ENCODE results near the gene WDFY1. TPM values are rescaled to one million over a fixed set of nuclear protein-coding genes. Genes with fewer than 3 reads are reported as not detected.
"Not testable (repeated sequence)": the region's sequence is repeated elsewhere in the genome, so short reads cannot be mapped to it uniquely, and the experiment has no call there.

The WDFY1 gene
- total RNA-seq, 1 donor from 2014 or later: 177 TPM

DNA sequence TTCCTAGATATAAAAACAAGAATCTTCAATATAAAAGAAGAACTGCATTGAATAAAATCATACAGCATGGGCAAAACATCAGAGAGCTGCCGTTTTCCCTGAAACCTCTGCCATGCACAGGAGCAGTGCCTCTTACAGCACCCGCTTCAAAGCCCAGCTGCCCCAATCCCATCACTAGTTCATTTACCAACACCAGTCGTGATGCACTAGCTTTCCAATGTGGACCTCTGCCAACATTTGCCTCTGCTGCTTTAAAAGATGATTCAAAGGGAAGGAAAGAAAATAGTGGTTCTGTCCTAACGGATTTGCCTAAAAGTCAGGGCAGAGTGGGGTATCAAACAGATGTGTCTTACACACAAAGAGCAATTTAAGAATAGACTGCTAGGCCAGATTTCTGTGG, 64.3 kb downstream of the WDFY1 start:
- no peaks in the 10 kb centered on the region for H3K9me3 ChIP-seq (ENCODE audit: low read depth)
- H3K4me3 ChIP-seq: no peak overlapping the region
- TF ChIP-seq, protein P1, sequence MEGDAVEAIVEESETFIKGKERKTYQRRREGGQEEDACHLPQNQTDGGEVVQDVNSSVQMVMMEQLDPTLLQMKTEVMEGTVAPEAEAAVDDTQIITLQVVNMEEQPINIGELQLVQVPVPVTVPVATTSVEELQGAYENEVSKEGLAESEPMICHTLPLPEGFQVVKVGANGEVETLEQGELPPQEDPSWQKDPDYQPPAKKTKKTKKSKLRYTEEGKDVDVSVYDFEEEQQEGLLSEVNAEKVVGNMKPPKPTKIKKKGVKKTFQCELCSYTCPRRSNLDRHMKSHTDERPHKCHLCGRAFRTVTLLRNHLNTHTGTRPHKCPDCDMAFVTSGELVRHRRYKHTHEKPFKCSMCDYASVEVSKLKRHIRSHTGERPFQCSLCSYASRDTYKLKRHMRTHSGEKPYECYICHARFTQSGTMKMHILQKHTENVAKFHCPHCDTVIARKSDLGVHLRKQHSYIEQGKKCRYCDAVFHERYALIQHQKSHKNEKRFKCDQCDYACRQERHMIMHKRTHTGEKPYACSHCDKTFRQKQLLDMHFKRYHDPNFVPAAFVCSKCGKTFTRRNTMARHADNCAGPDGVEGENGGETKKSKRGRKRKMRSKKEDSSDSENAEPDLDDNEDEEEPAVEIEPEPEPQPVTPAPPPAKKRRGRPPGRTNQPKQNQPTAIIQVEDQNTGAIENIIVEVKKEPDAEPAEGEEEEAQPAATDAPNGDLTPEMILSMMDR (IDR thresholded peaks at IDR 0.05): no peak
- no peak for TF ChIP-seq EZH2phosphoT487 (IDR thresholded peaks at IDR 0.05)
- TF ChIP-seq EZH2 (IDR thresholded peaks at IDR 0.05): no peak
- no peak overlapping the region for H2AFZ ChIP-seq (replicated peaks)
- Mint-ChIP-seq H3K27me3 (ENCODE audit: insufficient read depth, low read depth) (no peaks in the 10 kb centered on the region), H3K4me1 (no peaks in the 10 kb centered on the region), H3K27ac (no peak overlapping the region), H3K4me3 (no peak overlapping the region), H3K9me3 (no peaks in the 10 kb centered on the region), H3K36me3 (peaks cover 32% of the 10 kb centered on the region)
- H3K79me2 ChIP-seq (ENCODE audit: low read depth): no peaks in the 10 kb centered on the region
- DNase-seq (ENCODE audit: low spot score): no peak
- H3K27ac ChIP-seq: no peak overlapping the region
- no peaks in the 10 kb centered on the region for H3F3A ChIP-seq (ENCODE audit: low read depth)
- no peak overlapping the region for H3K4me2 ChIP-seq
- H3K36me3 ChIP-seq: peaks cover 17% of the 10 kb centered on the region
- H3K4me1 ChIP-seq: no peaks in the 10 kb centered on the region
- no peak overlapping the region for H3K9ac ChIP-seq
- H4K20me1 ChIP-seq (ENCODE audit: low read depth): no peaks in the 10 kb centered on the region
- H3K27me3 ChIP-seq: no peaks in the 10 kb centered on the region

DNA sequence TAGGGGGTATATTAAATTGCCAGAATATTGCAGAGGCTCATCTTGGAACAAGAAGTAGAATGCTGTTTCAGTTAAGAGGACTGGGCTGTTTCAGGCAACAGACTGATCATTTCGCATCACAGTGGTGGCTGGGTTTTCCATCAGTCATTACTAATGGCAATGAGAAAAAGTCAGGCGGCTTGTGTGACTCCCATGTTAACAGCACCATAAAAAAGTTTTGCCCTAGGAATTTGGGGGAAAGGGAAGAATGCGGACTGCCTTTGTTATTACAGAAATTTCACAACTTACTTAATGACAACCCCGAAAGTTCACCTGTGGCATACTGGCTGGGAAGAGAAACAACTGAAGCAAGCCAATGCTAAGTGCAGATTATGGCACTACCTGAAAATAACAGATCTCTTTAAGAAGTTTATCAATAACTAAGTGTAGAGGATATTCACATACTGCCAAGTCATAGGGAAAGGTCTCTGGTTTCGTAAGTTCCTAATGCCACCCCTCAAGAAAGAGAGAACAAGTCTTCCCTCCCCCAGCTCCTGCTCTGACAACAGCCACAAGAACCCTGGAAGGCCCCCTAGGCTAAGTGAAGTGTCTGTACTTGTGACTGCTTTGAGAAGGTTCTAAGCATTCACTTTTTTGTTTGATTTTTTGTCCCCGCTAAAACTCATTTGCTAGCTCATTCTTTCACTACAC, 67.3 kb downstream of the WDFY1 start:
- H3K9ac ChIP-seq: no peak overlapping the region
- no peaks in the 10 kb centered on the region for H3K9me3 Mint-ChIP-seq
- no peaks in the 10 kb centered on the region for H3K27me3 ChIP-seq
- H3K79me2 ChIP-seq (ENCODE audit: low read depth): no peaks in the 10 kb centered on the region
- H3K27ac Mint-ChIP-seq: no peak overlapping the region
- H2AFZ ChIP-seq (replicated peaks): no peak overlapping the region
- peaks cover 12% of the 10 kb centered on the region for H3K36me3 ChIP-seq
- no peaks in the 10 kb centered on the region for H4K20me1 ChIP-seq (ENCODE audit: low read depth)
- no peak overlapping the region for H3K4me3 ChIP-seq
- no peaks in the 10 kb centered on the region for H3K4me1 ChIP-seq
- H3K4me3 Mint-ChIP-seq: no peak overlapping the region
- H3K4me2 ChIP-seq: no peak overlapping the region
- H3K27me3 Mint-ChIP-seq (ENCODE audit: insufficient read depth, low read depth): no peaks in the 10 kb centered on the region
- H3F3A ChIP-seq (ENCODE audit: low read depth): no peaks in the 10 kb centered on the region
- TF ChIP-seq, protein P1 (IDR thresholded peaks at IDR 0.05): no peak
- no peak for TF ChIP-seq EZH2 (IDR thresholded peaks at IDR 0.05)
- TF ChIP-seq EZH2phosphoT487 (IDR thresholded peaks at IDR 0.05): no peak
- no peaks in the 10 kb centered on the region for H3K4me1 Mint-ChIP-seq
- H3K36me3 Mint-ChIP-seq: peaks cover 39% of the 10 kb centered on the region
- DNase-seq (ENCODE audit: low spot score): no peak
- no peak overlapping the region for H3K27ac ChIP-seq
- H3K9me3 ChIP-seq (ENCODE audit: low read depth): no peaks in the 10 kb centered on the region

DNA sequence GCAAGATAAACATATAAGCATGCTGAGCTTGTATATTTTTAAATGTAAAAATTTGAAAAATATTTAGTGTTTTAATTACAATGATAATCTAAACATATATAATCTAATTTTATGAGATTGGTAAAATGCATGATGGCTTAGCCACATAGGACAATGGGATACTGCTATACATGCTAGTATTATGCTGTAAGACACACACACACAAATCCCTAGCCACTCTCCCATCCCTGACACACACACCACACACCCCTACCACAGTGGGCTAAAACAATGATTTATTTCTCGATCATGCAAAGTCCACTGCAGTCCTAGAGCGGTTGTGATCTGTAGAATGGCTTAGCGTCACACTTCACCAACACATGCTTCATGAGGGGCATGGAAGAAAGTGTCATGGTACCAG, 71.5 kb downstream of the WDFY1 start:
- TF ChIP-seq, protein P1 (IDR thresholded peaks at IDR 0.05): no peak
- TF ChIP-seq EZH2phosphoT487 (IDR thresholded peaks at IDR 0.05): no peak
- TF ChIP-seq EZH2 (IDR thresholded peaks at IDR 0.05): no peak
- Mint-ChIP-seq H3K4me3 (no peak overlapping the region), H3K36me3 (peaks cover 38% of the 10 kb centered on the region), H3K27ac (no peak overlapping the region), H3K27me3 (ENCODE audit: insufficient read depth, low read depth) (no peaks in the 10 kb centered on the region), H3K9me3 (no peaks in the 10 kb centered on the region), H3K4me1 (no peaks in the 10 kb centered on the region)
- H3K27ac ChIP-seq: no peak overlapping the region
- no peak overlapping the region for H3K4me3 ChIP-seq
- no peak overlapping the region for H2AFZ ChIP-seq (replicated peaks)
- no peaks in the 10 kb centered on the region for H3K79me2 ChIP-seq (ENCODE audit: low read depth)
- no peak overlapping the region for H3K4me2 ChIP-seq
- no peak for DNase-seq (ENCODE audit: low spot score)
- peaks cover 12% of the 10 kb centered on the region for H3K36me3 ChIP-seq
- no peaks in the 10 kb centered on the region for H4K20me1 ChIP-seq (ENCODE audit: low read depth)
- H3K4me1 ChIP-seq: no peaks in the 10 kb centered on the region
- H3K9me3 ChIP-seq (ENCODE audit: low read depth): no peaks in the 10 kb centered on the region
- H3K9ac ChIP-seq: no peak overlapping the region
- no peaks in the 10 kb centered on the region for H3K27me3 ChIP-seq
- H3F3A ChIP-seq (ENCODE audit: low read depth): no peaks in the 10 kb centered on the region

DNA sequence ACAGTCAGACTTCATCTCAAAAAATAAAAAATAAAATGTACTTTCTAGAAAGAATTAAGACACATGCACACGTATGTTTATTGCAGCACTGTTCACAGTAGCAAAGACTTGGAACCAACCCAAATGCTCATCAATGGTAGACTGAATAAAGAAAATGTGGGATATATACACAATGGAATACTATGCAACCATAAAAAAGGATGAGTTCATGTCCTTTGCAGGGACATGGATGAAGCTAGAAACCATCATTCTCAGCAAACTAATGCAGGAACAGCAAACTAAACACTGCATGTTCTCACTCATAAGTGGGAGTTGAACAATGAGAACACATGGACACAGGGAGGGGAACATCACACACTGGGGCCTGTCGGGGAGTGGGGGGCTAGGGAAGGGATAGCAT, 72.4 kb downstream of the WDFY1 start:
- not testable (repeated sequence) for H3K4me3 Mint-ChIP-seq; H3K9me3 Mint-ChIP-seq; H3K27ac Mint-ChIP-seq; H4K20me1 ChIP-seq (ENCODE audit: low read depth); H2AFZ ChIP-seq (replicated peaks); H3K4me1 Mint-ChIP-seq; H3F3A ChIP-seq (ENCODE audit: low read depth); H3K79me2 ChIP-seq (ENCODE audit: low read depth); H3K27ac ChIP-seq; DNase-seq (ENCODE audit: low spot score); H3K9me3 ChIP-seq (ENCODE audit: low read depth); H3K4me2 ChIP-seq; H3K4me3 ChIP-seq; H3K27me3 ChIP-seq; H3K9ac ChIP-seq; H3K4me1 ChIP-seq; H3K27me3 Mint-ChIP-seq (ENCODE audit: insufficient read depth, low read depth)
- peaks cover 30% of the 10 kb centered on the region for H3K36me3 Mint-ChIP-seq
- H3K36me3 ChIP-seq: peaks cover 12% of the 10 kb centered on the region

DNA sequence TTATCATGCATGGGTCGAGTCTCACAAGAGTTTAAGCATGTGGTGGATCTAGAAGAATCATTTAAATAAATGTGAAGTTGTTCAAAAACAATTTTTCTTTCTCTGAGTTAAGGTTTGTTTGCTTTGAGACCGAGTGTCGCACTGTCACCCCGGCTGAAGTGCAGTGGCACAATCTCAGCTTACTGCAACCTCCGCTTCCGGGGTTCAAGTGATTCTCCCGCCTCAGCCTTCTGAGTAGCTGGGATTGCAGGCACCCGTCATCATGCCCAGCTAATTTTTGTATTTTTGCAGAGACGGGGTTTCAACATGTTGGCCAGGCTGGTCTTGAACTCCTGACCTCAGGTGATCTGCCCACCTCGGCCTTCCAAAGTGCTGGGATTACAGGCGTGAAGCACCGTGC, 73.5 kb downstream of the WDFY1 start:
- H3K27ac ChIP-seq; H3K4me3 ChIP-seq; H3K36me3 ChIP-seq; H3F3A ChIP-seq (ENCODE audit: low read depth); H3K9me3 Mint-ChIP-seq; H3K4me3 Mint-ChIP-seq; H3K9ac ChIP-seq; H3K27me3 ChIP-seq; H2AFZ ChIP-seq (replicated peaks); H3K9me3 ChIP-seq (ENCODE audit: low read depth); H3K4me1 Mint-ChIP-seq; H3K79me2 ChIP-seq (ENCODE audit: low read depth); H3K27ac Mint-ChIP-seq; DNase-seq (ENCODE audit: low spot score); H3K27me3 Mint-ChIP-seq (ENCODE audit: insufficient read depth, low read depth); H3K4me1 ChIP-seq; H3K4me2 ChIP-seq; H4K20me1 ChIP-seq (ENCODE audit: low read depth): not testable (repeated sequence)
- H3K36me3 Mint-ChIP-seq: peaks cover 24% of the 10 kb centered on the region
